Left colon (tissue), 2 donors: ENCODE data around the gene TRIM63. TPM values are rescaled to one million over a fixed set of nuclear protein-coding genes. Genes with fewer than 3 reads are reported as not detected.

ENCODE experiments used
- ATAC-seq: fragments of 200-7000 bp; cut with Tn5 transposase; one replicate; pipeline ENCODE4 v1.9.1; 2020; ENCODE audit warnings: mild to moderate bottlenecking, moderate library complexity
- DNase-seq, 2 donors: peaks; one replicate each; pipeline ENCODE4 v3.0.0-alpha.2; 2020
- intact Hi-C, 2 donors: fragments of 100-400 bp; cut with DNase I in 1 of 2; cut with micrococcal nuclease in 1 of 2; formaldehyde crosslinking; loops; one replicate each; pipeline versions ENCODE4 v1.11.2 to v1.14.0; 2022; cut with DNase I, micrococcal nuclease
- total RNA-seq, 2 donors: library from RNA; stranded (reverse); fragmentation: NEBNext Ultra II Directional; extraction: Animal tissue kit (Norgen Biotek cat#: 25700); gene quantifications; one replicate each; pipeline ENCODE4 v1.2.1, GENCODE V29; 2021
- donor health status: DM: no; HTN: no; CAD: no.
- donor health status: DM: yes; HTN: yes; CAD: no.

TRIM63 gene
- total RNA-seq, 2 donors from 2014 or later: 0.15 to 0.25 TPM

- no peak for DNase-seq
- ATAC-seq: no peak
- intact Hi-C loops: no loop called here
These were observed 573 bp downstream of the TRIM63 start for GRCh38 chr1:26066857-26067256.

- DNase-seq: no peak
- intact Hi-C loops: no loop called here
- ATAC-seq: no peak
These were observed 1.3 kb downstream of the TRIM63 start for GRCh38 chr1:26066160-26066559.

GRCh38 chr1:26064553-26064952 is 2.9 kb downstream of the TRIM63 start:
- intact Hi-C loops: loop anchor here in 1 of 2 donors (5.0 kb wide), 1 partner anchor 323 kb away; no protein-coding TSS in a partner anchor
- DNase-seq: no peak
- no peak for ATAC-seq

GRCh38 chr1:26060832-26061574 is 6.4 kb downstream of the TRIM63 start:
- DNase-seq (no peak), ATAC-seq (no peak)
- intact Hi-C loops: loop anchor here in 1 of 2 donors (5.0 kb wide), 1 partner anchor 326 kb away; no protein-coding TSS in a partner anchor

GRCh38 chr1:26059906-26060305 is 7.5 kb downstream of the TRIM63 start:
- DNase-seq (no peak), ATAC-seq (no peak)
- intact Hi-C loops: loop anchor here in 1 of 2 donors (5.0 kb wide), 1 partner anchor 327 kb away; no protein-coding TSS in a partner anchor

- intact Hi-C loops: no loop called here
- DNase-seq: no peak
- ATAC-seq: no peak
These were observed 9.3 kb downstream of the TRIM63 start for GRCh38 chr1:26058052-26058595.

GRCh38 chr1:26057189-26057588 is 10.2 kb downstream of the TRIM63 start:
- ATAC-seq: no peak
- intact Hi-C loops: no loop called here
- DNase-seq: no peak

- no peak for ATAC-seq
- intact Hi-C loops: no loop called here
- DNase-seq: no peak
These were observed 12.4 kb downstream of the TRIM63 start for GRCh38 chr1:26055041-26055440.

GRCh38 chr1:26053718-26054560 is 13.5 kb downstream of the TRIM63 start:
- intact Hi-C loops: no loop called here
- DNase-seq (no peak), ATAC-seq (no peak)

GRCh38 chr1:26050248-26050640 is 17.2 kb downstream of the TRIM63 start:
- DNase-seq (no peak), ATAC-seq (no peak)
- intact Hi-C loops: no loop called here

GRCh38 chr1:26049531-26050247 is 17.7 kb downstream of the TRIM63 start:
- peak; percentile 96 for ATAC-seq
- peak; percentile 48 to 73 for DNase-seq
- intact Hi-C loops: no loop called here

GRCh38 chr1:26047278-26047874 is 20.1 kb downstream of the TRIM63 start:
- DNase-seq (no peak), ATAC-seq (no peak)
- intact Hi-C loops: no loop called here

GRCh38 chr1:26046246-26047095 is 21.0 kb downstream of the TRIM63 start:
- no peak for DNase-seq
- ATAC-seq: no peak
- intact Hi-C loops: no loop called here

GRCh38 chr1:26045722-26046245 is 21.6 kb downstream of the TRIM63 start, which contains the start of gene SLC30A2:
Gene SLC30A2 (minus strand): TSS chr1:26046118. CDS start chr1:26045896, 222 bp downstream.
- ATAC-seq: peak; percentile 7
- intact Hi-C loops: no loop called here
- DNase-seq: peak in 1 of 2 donors; percentile 15

GRCh38 chr1:26044971-26045721 is 22.3 kb downstream of the TRIM63 start:
- intact Hi-C loops: no loop called here
- peak in 1 of 2 donors; percentile 19 for DNase-seq
- ATAC-seq: no peak

- ATAC-seq: no peak
- no peak for DNase-seq
- intact Hi-C loops: no loop called here
These were observed 23.0 kb downstream of the TRIM63 start for GRCh38 chr1:26044414-26044813.

- intact Hi-C loops: no loop called here
These were observed 23.7 kb downstream of the TRIM63 start for GRCh38 chr1:26043765-26044164.

More at GRCh38 chr1:26043765-26044164, 23.7 kb downstream of the TRIM63 start:
- DNase-seq (no peak), ATAC-seq (no peak)
